ENCODE data around the gene RBM5.

GRCh38 chr3:50155491-50155878, 66.8 kb downstream of the RBM5 start:
- no peak for TF ChIP-seq POLR2A (IDR thresholded peaks at IDR 0.05; ENCODE audit: low read depth, low read length)
- no peak for TF ChIP-seq POLR2AphosphoS5 (IDR thresholded peaks at IDR 0.05; ENCODE audit: low read depth, low read length)
- TF ChIP-seq POU2F2 (IDR thresholded peaks at IDR 0.05; ENCODE audit: low read depth, low read length), result no peak

Measured in GM12891 (cell line).